ENCODE data around the gene BCAR1.

Gene BCAR1

DNA sequence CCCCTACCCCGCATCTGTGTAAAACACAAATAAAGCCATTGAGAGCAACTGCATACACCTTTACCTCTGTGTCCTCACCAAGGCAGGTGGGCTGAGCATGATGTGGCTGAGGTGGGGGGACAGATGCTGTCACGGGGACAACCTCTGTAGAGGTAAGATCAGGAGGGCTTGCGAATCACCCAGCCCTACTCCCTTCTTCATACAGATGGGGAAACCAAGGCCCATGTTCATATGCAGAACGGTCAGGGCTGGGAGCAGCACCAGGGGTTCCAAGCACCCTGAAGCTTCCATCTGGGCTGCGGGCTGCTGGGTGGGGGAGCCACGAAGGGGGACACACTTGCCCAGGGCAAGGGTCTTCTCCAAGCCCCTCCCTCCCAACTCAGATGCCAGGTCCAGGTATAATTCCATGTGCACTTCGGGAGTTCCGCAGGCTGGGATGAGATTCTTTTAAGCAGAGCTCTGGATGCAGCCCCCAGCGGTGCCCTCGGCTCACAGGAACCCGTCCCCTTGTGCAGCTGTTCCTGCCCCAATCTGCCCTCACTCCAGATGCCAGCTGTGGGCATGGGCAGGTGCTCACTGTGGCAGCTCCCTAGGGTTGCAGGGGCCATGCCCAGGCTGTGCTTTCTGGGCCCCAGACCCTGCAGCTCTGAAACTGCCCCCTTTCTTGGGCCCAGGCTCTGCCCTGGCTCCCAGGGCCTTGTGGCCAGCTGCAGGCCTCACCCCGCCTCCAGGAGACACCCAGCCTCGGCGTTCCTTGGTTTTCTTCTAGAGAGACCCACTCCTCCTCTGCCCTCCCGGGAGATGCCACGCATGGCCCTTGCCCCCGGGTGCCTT is 23.1 kb downstream of the BCAR1 start:
- TF ChIP-seq, protein P1, sequence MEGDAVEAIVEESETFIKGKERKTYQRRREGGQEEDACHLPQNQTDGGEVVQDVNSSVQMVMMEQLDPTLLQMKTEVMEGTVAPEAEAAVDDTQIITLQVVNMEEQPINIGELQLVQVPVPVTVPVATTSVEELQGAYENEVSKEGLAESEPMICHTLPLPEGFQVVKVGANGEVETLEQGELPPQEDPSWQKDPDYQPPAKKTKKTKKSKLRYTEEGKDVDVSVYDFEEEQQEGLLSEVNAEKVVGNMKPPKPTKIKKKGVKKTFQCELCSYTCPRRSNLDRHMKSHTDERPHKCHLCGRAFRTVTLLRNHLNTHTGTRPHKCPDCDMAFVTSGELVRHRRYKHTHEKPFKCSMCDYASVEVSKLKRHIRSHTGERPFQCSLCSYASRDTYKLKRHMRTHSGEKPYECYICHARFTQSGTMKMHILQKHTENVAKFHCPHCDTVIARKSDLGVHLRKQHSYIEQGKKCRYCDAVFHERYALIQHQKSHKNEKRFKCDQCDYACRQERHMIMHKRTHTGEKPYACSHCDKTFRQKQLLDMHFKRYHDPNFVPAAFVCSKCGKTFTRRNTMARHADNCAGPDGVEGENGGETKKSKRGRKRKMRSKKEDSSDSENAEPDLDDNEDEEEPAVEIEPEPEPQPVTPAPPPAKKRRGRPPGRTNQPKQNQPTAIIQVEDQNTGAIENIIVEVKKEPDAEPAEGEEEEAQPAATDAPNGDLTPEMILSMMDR (conservative IDR thresholded peaks at IDR 0.05; ENCODE audit: low read depth, low read length) = no peak
- H3K4me3 ChIP-seq (ENCODE audit: low read length) = no peak overlapping the region

GRCh38 chr16:75227361-75228142 is 23.9 kb downstream of the BCAR1 start:
- TF ChIP-seq, protein P1 (conservative IDR thresholded peaks at IDR 0.05; ENCODE audit: low read depth, low read length) = no peak

More for the DNA sequence above, 23.1 kb downstream of the BCAR1 start:
- no peak for DNase-seq (ENCODE audit: low read depth)

DNA sequence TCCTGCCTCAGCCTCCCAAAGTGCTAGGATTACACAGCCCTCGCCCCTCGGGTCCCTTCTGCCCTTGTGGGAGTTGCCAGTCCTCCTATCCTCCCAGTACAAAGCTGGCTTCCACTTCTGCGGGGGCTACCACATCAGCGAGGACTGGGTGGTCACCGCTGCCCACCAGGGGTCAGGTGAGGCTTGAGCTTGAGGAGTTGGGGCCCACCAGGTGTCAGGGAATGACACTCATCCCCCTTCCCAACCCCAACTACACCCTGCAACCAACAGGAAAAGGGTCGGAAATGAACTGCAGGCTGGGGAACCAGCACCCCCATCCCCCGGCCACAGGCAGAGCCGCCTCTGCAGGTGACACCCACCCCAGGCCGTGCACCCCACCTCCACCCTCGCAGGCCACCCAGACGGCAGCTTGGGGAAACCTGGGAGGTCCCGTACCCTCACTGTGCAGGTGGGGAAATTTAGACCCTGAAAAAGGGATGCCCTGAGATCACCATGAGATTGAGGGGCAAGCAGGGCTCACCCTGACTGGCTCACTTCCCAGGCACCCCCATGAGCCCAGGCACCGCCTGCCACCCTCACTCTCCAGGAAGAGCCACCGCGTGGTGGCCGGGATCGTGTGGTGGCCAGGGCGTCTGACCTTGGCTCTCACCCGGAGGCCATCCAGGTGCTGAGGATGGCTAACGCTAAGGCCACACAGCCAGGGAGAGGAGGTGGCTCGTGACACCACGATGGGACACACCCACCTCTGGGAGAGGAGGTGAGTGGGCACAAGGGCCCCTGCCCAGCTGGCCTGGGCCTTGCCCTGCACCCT is 24.7 kb downstream of the BCAR1 start:
- DNase-seq (ENCODE audit: low read depth) = no peak
- TF ChIP-seq, protein P1 (conservative IDR thresholded peaks at IDR 0.05; ENCODE audit: low read depth, low read length) = peak; percentile 5
- no peak overlapping the region for H3K4me3 ChIP-seq (ENCODE audit: low read length)

More at GRCh38 chr16:75227361-75228142, 23.9 kb downstream of the BCAR1 start:
- DNase-seq (ENCODE audit: low read depth) = no peak
- no peak overlapping the region for H3K4me3 ChIP-seq (ENCODE audit: low read length)

- H3K4me3 ChIP-seq (ENCODE audit: low read length) = no peak overlapping the region
- no peak for DNase-seq (ENCODE audit: low read depth)
- TF ChIP-seq, protein P1 (conservative IDR thresholded peaks at IDR 0.05; ENCODE audit: low read depth, low read length) = no peak
Measured at GRCh38 chr16:75225678-75226515, 25.5 kb downstream of the BCAR1 start.

DNA sequence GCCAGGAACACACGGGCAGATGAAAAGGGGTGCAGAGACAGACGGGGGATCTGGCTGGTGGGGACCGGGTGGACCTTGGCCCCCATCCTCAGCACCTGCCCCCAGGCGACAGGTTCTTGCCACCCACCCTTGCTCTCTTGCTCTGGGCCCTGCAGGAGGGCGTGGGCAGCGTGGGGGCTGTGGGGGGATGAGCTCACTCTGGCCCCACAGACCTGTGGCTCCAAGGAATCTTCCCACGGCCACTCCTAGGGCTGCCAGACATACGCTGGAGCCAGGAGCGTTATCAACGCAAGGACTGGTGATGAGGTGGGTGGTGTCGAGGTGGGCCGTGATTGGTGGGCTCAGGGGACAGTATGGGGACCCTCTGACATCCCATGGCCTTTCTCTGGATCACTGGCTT is 26.3 kb downstream of the BCAR1 start:
- TF ChIP-seq, protein P1 (conservative IDR thresholded peaks at IDR 0.05; ENCODE audit: low read depth, low read length) = no peak
- DNase-seq (ENCODE audit: low read depth) = no peak
- H3K4me3 ChIP-seq (ENCODE audit: low read length) = no peak overlapping the region
